ENCODE results near the gene RBM33. TPM values are rescaled to one million over a fixed set of nuclear protein-coding genes. Genes with fewer than 3 reads are reported as not detected.
A peak's percentile ranks its signal among the peaks of the same experiment; 100 is the strongest.

RBM33 gene
- total and polyA plus RNA-seq, 9 of the 15 experiments (the other 6 are each of a cell fraction or from before 2014, with no cell fraction given), result 4.4 to 80.7 (median 27.3) TPM

DNA sequence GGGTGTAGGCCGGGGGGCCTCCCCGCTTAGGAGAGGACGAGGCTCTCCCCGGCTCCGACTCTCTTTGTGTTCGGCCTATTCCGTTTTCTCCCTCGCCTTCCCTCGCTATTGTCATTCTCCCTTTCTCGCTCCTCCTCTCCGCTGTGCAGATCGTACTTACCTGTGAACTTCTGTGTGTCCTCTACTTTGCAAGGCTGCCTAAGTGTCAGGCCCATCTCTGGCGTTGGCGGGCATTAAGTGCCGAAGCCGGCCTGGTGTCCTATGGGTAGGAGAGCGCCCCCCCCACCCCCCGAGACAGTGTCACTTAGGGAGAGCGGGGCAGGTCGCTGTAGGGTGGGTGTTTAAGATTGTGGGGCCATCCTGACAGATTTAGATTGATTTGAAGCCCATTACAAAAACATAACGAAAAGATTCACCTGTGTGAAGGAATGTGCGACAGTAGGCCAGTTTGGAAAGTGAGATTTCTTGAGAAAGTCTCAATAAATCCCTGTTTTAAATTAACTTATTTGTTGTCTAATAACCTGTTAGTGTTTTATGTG is 579 bp downstream of the RBM33 start (continued):
- TF ChIP-seq, protein P1, sequence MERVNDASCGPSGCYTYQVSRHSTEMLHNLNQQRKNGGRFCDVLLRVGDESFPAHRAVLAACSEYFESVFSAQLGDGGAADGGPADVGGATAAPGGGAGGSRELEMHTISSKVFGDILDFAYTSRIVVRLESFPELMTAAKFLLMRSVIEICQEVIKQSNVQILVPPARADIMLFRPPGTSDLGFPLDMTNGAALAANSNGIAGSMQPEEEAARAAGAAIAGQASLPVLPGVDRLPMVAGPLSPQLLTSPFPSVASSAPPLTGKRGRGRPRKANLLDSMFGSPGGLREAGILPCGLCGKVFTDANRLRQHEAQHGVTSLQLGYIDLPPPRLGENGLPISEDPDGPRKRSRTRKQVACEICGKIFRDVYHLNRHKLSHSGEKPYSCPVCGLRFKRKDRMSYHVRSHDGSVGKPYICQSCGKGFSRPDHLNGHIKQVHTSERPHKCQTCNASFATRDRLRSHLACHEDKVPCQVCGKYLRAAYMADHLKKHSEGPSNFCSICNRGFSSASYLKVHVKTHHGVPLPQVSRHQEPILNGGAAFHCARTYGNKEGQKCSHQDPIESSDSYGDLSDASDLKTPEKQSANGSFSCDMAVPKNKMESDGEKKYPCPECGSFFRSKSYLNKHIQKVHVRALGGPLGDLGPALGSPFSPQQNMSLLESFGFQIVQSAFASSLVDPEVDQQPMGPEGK (CRISPR knock-in tag; IDR thresholded peaks at IDR 0.05; ENCODE audit: borderline replicate concordance), result no peak
- TF ChIP-seq CREM (IDR thresholded peaks at IDR 0.05; ENCODE audit: low read depth) (0 out of 2 replicates have a peak, but pooled peaks have one; percentile 30), NCOA1 (IDR thresholded peaks at IDR 0.05; ENCODE audit: low read depth) (no peak), FIP1L1 (IDR thresholded peaks at IDR 0.05; ENCODE audit: low read depth, low read length, poor library complexity, severe bottlenecking) (no peak), ARID1B (IDR thresholded peaks at IDR 0.05) (no peak), NONO (IDR thresholded peaks at IDR 0.05; ENCODE audit: low read depth in 2 of 2, low read length in 1 of 2) (no peak), PTTG1 (tag; IDR thresholded peaks at IDR 0.05; ENCODE audit: low read depth) (no peak), MYBL2 (IDR thresholded peaks at IDR 0.05; ENCODE audit: low read depth) (no peak), MYBL2 (CRISPR knock-in tag; IDR thresholded peaks at IDR 0.05; ENCODE audit: borderline replicate concordance) (no peak), CBX2 (IDR thresholded peaks at IDR 0.05; ENCODE audit: insufficient read depth, low read length, poor library complexity, severe bottlenecking) (no peak), POLR2H (tag; IDR thresholded peaks at IDR 0.05; ENCODE audit: low read depth) (no peak), ZNF140 (CRISPR knock-in tag; IDR thresholded peaks at IDR 0.05) (no peak), ZNF197 (CRISPR knock-in tag; IDR thresholded peaks at IDR 0.05; ENCODE audit: low read depth) (no peak)
- TF ChIP-seq, protein P2, sequence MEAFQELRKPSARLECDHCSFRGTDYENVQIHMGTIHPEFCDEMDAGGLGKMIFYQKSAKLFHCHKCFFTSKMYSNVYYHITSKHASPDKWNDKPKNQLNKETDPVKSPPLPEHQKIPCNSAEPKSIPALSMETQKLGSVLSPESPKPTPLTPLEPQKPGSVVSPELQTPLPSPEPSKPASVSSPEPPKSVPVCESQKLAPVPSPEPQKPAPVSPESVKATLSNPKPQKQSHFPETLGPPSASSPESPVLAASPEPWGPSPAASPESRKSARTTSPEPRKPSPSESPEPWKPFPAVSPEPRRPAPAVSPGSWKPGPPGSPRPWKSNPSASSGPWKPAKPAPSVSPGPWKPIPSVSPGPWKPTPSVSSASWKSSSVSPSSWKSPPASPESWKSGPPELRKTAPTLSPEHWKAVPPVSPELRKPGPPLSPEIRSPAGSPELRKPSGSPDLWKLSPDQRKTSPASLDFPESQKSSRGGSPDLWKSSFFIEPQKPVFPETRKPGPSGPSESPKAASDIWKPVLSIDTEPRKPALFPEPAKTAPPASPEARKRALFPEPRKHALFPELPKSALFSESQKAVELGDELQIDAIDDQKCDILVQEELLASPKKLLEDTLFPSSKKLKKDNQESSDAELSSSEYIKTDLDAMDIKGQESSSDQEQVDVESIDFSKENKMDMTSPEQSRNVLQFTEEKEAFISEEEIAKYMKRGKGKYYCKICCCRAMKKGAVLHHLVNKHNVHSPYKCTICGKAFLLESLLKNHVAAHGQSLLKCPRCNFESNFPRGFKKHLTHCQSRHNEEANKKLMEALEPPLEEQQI (IDR thresholded peaks at IDR 0.05), result no peak
- TF ChIP-seq, protein P3, sequence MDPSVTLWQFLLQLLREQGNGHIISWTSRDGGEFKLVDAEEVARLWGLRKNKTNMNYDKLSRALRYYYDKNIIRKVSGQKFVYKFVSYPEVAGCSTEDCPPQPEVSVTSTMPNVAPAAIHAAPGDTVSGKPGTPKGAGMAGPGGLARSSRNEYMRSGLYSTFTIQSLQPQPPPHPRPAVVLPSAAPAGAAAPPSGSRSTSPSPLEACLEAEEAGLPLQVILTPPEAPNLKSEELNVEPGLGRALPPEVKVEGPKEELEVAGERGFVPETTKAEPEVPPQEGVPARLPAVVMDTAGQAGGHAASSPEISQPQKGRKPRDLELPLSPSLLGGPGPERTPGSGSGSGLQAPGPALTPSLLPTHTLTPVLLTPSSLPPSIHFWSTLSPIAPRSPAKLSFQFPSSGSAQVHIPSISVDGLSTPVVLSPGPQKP (CRISPR knock-in tag; IDR thresholded peaks at IDR 0.05), result no peak
- TF ChIP-seq, protein P4, sequence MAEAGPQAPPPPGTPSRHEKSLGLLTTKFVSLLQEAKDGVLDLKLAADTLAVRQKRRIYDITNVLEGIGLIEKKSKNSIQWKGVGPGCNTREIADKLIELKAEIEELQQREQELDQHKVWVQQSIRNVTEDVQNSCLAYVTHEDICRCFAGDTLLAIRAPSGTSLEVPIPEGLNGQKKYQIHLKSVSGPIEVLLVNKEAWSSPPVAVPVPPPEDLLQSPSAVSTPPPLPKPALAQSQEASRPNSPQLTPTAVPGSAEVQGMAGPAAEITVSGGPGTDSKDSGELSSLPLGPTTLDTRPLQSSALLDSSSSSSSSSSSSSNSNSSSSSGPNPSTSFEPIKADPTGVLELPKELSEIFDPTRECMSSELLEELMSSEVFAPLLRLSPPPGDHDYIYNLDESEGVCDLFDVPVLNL (CRISPR knock-in tag; IDR thresholded peaks at IDR 0.05; ENCODE audit: low read depth), result no peak
- TF ChIP-seq, protein P5, sequence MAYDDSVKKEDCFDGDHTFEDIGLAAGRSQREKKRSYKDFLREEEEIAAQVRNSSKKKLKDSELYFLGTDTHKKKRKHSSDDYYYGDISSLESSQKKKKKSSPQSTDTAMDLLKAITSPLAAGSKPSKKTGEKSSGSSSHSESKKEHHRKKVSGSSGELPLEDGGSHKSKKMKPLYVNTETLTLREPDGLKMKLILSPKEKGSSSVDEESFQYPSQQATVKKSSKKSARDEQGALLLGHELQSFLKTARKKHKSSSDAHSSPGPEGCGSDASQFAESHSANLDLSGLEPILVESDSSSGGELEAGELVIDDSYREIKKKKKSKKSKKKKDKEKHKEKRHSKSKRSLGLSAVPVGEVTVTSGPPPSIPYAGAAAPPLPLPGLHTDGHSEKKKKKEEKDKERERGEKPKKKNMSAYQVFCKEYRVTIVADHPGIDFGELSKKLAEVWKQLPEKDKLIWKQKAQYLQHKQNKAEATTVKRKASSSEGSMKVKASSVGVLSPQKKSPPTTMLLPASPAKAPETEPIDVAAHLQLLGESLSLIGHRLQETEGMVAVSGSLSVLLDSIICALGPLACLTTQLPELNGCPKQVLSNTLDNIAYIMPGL (CRISPR knock-in tag; IDR thresholded peaks at IDR 0.05), result no peak; the same call in 1 of the 2 replicates

Measured in K562 (cell line).